GM19395 (cell line): ENCODE results near the gene CRACR2A.

ENCODE experiments used
- ATAC-seq: cut with Tn5 transposase; IDR thresholded peaks from one replicate; pipeline ENCODE4 v1.9.1; 2021; ENCODE audit warnings: mild to moderate bottlenecking, moderate library complexity; ENCODE audit not compliant: unreplicated experiment

CRACR2A gene

DNA sequence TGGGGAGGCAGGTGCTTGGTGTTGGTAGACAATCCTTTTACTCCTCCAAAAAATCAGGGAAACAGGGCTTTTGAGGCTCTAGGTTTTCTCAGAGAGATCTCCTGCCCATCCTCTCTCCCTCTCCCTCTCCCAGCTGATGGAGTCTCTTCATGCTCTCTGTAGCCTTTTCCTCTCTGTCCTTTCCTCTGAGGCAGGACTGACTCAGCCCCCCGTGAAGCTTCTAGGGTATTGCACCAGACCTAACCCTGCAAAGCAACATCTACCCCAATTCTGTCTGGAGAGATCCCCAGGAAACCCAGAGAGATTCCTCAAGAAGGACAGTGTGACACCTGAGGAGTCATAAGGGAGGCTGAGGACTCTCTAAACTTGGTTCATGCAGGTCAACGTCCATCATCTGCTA is 66.4 kb downstream of the CRACR2A start:
- no peak for ATAC-seq

DNA sequence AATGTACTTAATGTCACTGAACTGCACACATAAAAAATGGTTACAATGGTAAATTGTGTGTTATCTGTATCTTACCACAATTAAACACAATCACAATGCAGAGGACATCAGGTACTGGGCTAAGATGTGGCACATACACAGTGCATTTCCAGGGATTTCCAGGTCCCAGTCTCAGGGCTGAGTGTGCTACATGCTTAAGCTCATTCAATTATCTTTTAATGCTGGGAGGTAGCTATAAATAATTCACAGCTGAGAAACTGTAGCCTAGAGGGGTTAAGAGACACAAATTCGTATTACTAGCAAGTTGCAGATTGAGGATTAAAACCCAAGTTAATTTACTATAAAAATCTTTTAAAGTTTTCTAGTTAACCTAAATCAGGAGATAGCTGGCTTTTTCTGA is 67.1 kb downstream of the CRACR2A start:
- ATAC-seq = no peak

DNA sequence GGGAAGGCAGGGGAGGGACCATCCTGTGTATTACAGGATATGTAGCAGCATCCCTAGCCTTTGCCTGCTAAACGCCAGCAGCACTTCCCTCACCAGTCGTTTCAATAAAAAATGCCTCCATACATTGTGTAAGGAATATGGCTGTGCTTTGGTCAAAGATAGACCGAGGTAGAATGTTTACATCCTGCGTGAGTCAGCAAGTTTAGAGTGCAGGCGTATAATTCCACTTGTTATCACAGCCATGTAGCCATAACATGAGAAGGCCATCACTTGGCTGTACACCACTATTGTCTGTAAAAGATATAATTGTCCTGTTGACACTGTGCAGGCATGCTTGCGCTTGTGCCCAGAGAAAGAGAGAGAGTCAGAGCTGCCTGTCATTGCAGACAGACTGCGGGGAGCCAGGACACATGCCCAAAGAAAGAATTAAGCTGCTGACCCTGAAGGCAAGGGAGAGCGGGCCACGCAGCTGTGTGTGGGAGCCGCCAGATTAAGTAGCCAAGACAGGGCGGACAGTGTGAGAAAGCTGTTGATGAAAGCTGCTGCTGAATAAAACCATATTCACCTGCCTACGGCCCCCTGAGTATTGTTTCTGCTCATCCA is 68.4 kb downstream of the CRACR2A start:
- no peak for ATAC-seq

DNA sequence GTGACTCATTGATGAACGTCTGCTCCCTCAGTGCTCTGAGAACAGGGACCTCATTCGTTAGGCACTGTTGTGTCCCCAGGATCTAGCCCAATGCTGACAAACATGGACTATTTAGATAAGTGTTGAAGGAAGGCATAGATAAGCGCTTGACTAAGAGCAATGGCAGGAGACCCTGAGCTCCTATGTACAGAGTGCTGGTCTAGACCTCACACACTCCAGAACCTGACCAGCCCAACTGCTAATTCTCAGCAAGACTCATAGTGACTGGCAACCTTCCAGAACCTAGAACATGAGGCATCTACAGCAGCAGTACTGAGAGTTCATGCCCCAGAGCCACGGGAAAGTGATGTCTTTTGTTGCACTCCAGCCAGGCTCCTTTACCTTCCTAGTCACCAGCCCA is 69.2 kb downstream of the CRACR2A start:
- no peak for ATAC-seq

DNA sequence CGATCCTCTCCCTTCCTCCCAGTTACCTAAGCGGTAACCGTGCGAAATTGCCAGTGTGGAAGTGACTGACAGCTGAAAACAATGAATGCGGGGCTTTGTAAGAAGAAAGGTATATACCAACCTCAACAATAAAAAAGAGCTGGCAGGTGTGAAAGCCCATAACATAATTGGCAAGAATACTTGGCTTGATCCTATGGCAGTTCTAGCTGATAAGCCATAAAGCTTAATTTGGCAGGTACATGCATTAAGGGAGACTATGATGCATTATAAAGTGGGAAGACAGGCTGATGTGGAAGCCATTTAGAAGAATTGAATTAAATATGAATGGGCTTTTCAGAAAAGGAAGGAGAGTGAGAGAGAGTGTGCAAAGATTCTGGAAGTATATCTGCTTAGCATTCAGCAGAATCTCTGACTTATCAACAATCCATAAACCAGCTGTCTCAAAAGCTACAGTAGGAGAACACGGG is 71.3 kb downstream of the CRACR2A start:
- ATAC-seq = no peak

DNA sequence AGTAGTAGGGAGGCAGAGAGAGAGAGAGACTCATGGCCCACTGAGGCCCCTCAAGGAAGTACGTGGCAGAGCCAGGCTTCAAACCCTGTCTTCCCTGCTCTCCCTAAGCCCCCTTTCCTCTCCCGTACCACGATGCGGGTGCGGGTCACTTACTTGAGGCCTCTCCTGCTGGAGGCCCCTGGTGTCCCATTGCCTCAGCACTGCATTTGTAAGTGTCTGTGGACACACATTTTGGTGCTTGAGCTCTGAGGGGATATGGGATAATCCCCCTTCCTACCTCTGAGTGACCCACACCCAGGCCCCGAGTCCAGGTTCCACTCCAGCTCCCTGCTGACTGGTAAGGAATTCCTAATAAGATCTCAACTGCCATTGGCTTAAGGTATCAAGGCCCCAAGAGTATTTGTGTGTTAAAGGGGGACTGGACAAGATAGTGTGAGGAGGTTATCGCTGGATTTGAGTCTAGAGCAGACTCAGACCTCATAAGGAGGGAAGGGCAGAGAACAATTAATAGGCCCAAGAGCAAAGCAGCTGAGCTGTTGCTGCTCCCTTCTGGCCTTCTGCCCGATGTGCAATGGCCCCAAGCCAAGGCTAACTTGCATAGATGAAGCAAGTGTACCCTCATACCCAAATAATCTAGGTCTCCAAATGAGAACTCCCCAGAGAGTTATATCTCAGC is 71.9 kb downstream of the CRACR2A start:
- ATAC-seq = no peak

DNA sequence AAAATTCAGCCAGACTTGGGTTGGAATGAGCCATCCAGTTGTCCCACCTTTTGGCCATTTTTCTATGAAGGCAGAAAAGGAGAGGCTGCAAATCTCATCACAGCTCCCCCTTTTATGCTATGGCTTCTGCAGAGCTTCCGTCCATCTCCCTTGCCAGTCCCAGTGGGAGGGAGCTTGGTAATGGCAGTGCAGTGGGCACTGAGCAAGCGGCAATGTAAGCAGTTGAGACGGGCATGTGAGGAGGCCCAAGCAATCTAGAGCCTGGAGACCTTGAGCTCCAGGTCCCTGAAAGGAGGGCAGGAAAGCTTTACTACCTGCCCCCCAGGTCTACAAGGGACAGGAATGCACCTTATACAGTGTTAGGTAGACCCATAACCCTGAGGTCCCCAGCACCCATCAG is 73.1 kb downstream of the CRACR2A start:
- no peak for ATAC-seq

DNA sequence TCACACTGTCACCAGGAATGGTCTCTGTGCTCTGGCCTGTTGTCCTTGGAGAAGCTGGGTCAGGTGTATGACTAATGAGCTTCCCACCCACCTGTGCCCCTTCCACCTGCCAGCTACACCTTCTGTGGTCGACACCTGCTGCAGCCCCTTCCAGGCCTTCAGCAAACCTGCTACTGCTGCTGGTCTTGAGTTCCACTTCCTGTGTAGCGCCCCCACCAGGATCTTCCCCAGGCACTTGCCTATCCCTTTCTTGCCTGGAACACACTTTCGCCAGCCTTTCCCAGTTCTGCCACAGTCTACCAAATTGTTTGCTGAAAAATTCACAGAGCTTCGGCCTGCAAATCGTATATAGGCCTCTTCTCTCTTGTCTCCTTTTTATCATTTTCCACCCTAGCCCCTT is 75.3 kb downstream of the CRACR2A start:
- no peak for ATAC-seq

DNA sequence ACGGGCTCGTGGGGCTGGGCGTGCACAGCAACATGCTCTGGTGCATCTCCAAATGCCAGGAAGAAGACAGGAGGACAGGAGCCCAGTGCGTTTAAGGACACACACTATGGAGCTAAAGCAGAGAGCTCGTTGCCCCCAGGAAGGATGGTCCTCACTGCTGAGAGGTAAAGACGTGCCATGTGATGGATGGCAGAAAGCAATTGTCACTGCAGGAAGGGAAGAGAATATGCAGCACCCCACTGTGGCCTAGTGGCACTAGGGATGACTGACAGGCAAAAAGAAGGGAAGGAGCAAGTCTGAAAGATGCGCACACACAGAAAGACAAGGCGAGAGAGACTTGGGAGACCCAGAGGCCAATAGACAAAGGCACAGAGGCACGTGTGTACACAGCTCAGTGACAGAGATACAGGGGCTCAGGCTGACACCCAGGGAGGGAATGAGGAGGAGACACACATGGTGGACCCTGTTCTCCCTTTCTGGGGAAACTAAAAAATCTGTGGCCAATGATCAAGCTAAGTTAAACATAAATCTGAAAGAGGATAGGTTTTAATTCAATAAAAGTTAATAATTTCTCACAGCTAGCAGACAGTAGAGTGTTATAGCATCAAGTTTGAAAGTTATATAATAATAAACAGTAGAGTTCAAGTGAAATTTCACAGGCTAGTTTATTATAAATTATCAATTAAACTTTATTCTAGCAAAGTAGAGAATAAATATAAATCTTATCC is 78.8 kb downstream of the CRACR2A start:
- ATAC-seq = no peak

DNA sequence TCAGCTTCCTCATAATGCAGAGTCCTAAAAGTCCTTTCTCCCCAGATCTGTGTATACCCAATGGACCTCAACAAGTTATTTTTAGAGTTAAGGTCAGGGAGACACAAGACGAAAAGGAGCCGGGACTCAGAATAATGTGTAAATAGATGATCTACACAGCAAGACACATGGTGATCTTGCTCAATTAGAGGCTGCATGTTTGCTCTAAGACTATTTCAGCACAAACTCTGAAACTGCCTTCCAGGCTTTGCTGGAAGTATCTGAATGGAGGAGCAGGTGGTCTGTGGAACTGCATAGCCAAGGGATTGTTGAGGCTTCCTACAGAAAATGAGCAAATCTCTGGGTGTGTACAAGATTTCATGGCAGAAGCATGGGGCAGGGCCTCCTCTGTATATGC is 80.8 kb downstream of the CRACR2A start:
- no peak for ATAC-seq

DNA sequence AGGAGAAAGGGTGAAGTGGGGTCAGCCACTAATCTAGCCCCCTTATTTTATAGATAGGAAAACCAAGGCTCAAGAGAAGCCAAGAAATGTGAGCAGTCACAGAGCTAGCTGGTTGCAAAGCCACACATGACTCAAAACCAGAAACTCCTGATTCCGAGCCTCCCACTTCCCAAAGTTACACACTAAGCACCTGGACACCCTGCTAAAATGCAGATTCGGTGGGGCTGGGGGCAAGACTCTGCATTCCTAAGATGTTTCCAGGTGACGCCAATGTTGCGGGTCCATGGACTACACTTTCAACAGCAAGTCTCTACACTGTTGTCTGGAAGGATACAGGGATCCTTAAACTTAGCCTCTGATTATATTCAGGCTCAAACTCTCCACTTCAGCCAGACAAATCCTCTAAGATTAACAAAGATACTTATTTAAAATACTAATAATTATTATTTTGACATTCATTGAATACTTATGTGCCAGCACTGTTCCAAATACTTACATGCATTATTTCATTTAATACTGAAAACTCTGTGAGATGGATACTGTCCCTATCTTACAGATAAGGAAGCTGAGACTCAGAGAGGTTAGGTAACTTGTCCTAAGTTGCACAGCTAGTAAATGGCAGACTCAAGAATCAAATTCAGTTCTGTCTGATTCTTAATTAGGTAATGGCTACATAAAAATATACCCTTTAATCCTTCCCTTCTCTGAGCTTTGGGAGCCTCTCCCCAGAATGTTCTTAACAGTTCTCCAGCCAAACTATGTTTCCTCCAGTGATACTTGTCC is 81.4 kb downstream of the CRACR2A start:
- ATAC-seq = no peak

DNA sequence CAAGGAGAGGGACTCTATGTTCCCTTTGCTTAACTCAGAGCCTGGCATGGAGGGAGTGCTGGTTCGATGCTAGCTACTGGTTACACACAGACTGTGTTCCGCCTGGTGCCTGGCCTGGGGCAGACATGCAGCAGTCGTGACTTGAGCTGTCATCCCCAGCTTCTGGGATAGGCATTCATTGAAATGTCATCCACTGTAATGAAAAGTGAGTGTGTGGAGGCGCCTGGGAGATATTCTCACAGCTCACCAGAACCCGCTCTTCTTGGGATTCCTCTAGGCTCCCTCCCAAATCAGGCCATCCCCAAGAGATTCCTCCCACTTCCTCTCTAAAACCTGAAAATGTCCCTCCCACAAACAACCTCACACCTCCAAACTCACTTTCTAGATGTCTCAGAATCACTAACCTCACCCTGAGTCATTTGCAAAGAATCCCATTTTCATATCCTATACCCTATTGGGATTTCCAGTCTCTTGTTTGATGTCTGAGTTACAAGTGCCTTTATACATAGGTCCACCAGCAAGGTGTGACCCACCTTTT is 82.8 kb downstream of the CRACR2A start:
- ATAC-seq = no peak

DNA sequence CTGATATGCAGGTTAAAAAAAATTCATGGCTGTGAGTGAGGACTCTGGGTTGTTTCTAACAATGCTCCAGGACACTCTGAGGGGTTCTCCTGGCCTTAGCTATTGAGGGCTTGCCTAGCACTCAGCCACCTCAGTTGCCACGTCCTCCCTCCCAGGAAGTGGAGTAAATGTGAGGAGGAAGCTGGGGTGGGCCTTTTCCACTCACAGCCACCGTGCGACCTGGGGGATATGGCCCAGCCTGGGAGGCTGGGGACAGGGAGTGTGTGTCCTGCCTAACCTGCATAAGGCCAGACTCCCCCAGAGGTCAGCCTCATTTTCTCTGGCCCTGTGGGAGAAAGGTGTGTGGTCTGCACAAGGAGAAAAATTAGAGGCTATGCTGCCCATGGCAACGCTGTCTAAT is 83.3 kb downstream of the CRACR2A start:
- ATAC-seq = no peak

DNA sequence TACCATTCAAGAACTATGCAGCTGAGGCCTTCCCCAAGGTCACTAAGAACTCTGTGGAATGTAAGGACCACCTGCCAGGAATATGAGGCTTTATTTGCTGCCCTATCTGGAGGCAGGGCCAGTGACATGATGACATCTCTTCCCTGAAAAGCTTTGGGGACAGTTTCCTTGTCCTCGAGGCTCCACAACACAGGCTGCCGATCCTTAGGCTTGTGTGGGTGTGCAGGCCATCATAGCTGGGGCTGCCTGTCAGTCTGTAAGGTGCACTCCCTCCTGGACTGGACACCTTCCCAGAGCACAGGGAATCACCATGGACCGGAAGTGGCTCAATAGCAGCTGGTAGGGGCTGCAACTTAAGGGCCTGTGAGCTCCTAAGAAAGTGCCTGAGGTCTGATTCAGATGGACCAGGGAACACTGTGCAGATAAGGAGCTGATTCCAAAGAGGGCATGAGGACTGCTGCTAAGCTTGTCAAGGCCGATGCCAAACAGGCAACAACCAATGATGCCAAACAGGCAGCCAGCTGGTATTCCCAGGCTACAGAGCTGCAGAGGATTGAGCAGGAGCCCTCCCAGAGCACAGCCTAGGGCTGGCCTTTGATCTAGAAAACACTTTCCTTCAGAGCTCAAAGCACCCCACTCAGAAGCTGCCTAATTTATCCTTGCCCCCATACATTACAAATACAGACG is 84.3 kb downstream of the CRACR2A start:
- ATAC-seq = no peak

DNA sequence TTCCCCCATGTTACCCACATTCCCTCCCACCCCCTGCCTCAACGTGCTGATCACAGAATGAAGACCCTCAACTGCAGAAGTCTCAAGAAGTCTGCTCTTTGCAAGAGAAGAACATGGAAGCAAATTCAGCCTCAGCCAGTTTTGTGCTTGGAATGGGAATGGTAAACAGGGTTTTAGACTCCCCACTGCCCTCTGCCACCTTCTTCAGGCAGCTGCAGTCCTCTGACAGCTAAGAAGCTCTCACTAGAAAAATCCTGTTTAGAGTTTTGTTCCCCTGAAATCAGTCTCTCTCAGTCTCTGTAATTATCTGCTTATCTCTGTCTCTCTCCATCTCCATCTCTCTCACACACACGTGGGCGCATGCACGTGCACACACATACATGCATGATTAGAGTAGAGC is 85.4 kb downstream of the CRACR2A start:
- no peak for ATAC-seq

DNA sequence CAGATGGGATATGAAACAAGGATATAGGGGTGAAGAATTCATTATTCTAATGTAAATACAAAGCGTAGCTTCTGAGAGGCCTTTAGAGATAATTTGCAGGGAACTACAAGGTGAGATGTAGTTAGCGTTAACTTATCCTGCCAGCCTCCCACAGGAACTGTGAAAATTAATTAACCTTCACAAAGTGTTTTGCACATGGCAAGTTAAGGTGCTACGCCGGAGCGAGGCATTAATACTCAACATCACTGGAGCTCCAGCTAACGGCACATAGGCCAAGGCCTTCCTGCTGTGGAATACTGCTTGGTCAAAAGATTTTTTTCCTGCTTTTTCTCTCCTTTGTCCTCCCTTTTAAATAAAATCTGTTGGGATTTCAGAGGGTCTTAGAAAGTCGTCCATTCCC is 86.5 kb downstream of the CRACR2A start:
- ATAC-seq = no peak

DNA sequence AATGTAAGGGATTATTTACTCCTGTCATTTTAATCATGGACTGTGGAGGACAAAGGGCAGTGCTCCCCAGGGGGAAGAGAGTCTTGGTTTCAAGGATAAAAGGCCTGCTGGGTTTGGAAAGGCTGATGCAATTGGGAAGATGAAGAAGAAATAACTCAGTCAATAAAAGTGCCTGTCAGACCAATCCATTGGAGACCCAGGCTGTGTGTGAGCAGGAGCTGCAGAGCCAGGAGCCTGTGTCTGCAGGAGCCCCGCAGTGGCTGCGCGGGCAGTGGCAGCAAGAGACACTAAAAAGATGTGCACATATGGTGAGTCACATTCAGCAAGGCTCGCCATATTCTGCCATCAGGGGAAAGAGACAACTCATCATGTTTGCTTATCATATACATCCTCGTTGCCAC is 90.4 kb downstream of the CRACR2A start:
- ATAC-seq = no peak

DNA sequence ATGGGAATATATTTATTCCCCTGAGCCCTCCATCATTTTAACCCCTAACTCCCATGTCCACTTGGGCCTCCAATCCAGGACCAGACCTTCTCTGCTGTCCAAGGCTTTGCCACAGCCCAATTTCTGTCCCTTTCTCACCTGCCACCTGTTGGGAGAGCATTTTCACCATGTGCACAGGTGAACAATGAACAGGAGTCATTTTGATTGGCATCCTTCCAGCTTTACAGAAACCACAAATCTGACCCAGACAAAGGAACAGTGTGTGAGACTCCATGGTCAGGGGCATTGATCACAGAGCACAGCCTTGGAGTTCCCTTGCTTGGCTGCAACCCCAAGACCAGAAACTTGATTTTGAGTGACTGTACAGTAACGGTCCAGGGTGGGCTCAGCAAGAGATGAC is 91.9 kb downstream of the CRACR2A start:
- no peak for ATAC-seq

DNA sequence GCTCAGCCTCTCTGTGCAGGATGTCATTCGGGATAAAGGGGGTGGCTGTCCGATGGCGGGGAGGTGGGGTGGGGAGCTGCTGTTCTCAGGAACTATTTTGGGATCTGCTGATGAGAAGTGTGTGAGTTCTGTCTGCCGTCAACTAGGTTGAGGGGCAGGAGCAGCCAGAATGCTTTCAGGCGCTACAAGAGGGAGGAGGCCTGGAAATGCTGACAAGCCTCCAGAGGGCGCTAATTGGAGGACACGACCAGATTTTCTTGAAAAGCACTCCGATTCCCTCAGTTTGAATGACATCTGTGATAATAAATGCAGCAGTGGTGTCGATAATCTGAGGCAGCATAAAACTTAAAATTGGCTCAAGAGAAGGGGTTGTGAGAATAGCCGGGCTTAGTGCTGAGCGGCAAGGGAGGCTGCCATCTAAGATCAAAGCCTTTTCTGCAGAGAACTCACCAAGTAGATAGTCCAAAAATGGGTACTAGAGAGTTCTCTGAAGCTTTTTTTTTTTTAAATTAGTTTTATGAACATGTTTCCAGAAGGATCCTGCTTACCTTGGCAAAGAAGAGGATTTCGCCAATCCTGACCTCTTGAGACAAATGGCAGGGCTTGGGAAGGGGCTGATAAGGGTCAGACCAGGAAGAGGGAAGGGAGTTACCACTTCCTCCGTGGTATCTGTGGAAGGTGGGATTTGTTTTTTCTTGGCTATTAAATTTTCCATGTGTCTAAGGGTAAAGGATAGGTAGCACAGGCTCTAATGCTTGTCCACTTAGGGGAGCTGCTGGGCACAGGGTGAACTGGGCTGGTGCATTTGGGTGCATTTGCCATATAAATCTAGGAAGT is 94.4 kb downstream of the CRACR2A start:
- no peak for ATAC-seq
